Middle frontal gyrus (tissue), 1 donor: ENCODE results near the gene PDE4B.

Experiments used
- DNase-seq: peaks from one replicate; pipeline ENCODE4 v3.0.0-alpha.2; 2015; ENCODE audit warnings: low spot score; ENCODE audit errors: extremely low spot score

PDE4B gene

DNA sequence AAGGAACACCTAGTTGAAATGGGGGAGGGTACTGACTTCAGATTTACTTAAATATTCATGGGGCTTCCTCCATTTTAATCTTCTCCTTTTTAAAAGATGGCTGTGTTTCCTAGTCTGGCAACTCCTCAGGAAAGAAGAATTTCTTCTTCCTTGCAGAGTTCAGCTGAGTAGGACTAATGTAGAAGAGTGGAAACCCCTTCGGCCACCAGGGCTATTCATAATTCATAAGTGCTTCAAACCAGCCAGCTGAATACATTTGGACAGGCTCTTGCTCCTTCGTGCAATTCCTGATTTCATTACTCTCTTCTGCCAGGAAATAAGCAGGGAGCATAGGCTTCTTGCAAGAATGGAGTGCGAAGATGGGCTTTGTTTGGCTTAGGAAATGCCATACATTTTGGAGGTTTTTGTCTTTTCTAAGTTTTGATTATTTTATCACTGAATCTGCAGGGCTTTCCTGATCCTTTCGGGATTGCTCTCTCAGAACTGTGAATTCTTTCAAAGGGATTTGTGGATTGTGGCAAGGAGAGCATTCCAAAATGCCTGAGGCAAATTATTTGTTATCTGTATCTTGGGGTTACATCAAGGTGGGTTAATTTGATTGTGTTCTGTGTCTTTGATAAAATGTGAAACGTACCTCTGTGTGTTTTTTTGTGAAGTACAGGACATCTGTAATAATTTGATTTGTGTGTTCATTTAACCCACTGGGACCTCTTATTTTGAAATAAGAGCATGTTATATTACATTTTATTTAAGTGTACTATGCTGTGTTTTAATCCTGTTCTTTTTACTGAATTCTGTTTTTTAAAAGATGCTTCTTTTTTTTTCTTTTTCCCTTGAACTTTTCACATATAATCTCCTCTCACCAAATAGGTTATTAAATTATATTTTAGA, 561.9 kb downstream of the PDE4B start:
- no peak for DNase-seq

- DNase-seq: no peak
Measured at GRCh38 chr1:66355756-66356155, 563.1 kb downstream of the PDE4B start.

- no peak for DNase-seq
Measured at GRCh38 chr1:66356605-66357004, 563.9 kb downstream of the PDE4B start.

DNA sequence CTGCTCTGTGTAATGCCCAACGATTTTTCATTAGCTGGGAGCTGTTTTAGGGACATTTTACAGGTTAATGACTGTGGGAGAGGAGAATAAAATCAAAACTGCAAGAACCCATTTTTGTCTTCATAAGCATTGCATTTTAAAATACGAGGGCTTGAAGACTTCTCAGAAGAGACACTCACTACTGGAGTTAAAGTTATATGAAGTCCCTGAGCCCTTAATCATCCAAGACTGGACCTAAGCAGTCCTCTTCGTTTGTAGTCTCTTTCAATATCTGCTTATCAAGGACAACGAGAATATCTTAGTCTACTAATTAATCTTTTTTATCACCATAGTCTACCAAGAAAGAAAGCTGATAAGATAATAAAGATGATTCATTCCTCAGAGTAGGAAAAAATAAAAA, 564.3 kb downstream of the PDE4B start:
- no peak for DNase-seq

DNA sequence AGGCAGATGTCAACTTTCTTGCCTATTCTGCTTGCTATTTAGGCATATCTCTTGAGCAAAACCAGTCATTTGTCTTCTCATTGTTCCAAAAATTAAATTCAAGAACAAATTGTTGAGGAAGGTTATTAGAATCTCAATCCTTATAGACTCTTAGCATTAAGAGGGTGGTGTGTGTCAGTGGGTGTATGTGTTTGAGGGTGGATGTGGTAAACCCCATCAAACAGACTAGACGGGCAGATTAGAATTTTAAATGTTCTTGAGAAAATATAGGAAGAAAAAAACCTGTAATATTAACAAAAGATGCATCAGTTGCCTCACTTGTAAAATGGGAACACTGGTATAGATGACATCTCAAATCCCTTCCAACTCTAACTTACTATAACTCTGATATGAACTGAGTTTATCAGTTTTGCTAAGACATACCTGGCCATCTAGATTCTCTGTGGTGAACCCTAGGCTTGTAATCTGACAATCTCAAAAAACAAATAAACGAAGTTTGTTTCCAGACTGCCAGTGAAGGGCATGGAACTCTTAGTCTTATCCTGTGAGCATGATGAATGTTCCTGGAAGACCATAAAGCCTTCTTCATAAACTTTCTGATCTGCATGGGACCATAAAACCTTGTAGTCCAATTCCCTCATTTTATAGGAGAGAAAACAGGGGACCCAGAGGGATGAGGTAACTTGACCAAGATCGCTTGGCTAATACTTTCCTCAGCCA, 564.9 kb downstream of the PDE4B start:
- DNase-seq: no peak

DNA sequence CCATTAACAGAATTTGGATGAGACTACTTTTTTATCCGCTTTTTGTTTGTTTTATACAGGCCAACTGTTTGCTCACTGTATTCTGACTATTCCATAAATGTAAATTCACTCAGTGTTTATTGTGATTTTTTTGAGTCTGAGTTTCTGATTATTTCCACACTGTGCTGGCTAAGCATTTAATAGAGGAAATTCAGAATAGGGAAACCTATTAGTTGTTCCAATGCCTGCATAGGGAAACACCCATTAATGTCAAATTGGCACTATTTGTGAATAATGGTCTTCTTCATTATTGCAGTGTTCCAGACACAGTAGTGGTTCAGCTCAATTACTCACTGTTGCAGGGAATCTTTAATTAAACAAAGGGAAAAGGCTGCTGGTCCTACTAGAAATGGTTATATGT, 566.6 kb downstream of the PDE4B start:
- no peak for DNase-seq

DNA sequence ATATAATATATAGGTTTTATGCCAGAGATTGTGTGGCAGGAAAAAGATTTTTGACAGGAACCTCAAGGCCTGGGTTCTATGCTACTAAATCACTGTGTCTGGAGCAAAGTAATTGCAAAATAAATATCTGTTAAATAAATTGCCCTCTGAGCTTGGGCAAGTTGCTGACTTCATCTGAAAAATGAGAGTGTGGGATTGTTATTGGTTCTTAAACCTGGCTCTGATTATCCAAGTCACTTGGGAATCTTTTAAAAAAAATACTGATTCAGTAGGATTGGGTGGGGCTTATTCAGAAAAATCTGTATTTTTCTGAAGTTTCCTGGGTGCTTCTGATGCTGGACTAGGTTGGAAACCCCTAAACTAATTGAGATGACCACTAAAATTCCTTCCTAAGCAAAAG, 567.1 kb downstream of the PDE4B start:
- DNase-seq: no peak

DNA sequence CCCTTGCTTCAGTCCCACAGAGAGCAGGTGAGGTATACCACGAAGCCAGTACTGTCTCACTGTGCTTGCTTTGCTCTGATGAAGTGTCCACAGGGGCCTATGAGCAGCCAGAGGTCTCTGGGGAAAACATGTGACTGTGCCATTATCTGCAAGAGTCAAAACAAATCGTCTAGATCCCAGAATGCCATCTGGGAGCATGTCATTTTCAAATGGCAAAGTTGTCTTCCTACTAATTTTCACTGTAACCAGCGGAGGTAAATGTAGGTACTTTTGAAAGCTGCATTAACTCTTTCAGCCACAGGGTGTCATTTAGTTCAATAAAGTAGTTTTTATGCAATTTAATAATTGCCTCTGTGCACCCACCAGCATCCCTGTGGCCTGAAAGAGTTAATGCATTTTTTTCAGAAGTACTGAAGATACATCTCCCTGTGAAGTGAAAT, 567.6 kb downstream of the PDE4B start:
- no peak for DNase-seq

GRCh38 chr1:66364578-66365391, 572.1 kb downstream of the PDE4B start:
- no peak for DNase-seq

- no peak for DNase-seq
Measured at GRCh38 chr1:66365635-66366034, 572.9 kb downstream of the PDE4B start.

DNA sequence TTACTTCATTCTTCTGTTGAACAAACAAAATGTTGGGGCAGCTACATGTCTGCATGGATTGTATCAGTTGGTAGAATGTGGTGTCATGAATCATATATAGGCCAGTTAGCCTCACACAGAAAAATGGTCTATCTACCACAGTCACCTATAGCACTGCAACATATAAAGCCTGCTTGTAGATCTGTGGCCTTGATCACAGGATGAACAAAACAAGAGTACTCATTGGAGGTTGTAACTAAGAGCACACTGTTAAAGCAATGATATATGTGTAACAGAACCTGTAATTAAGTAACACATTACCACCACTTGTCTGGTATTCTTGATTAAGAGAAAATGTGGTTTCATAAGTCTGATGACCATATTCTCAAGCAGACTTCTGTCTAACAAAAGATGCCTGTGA, 573.9 kb downstream of the PDE4B start:
- DNase-seq: no peak

DNA sequence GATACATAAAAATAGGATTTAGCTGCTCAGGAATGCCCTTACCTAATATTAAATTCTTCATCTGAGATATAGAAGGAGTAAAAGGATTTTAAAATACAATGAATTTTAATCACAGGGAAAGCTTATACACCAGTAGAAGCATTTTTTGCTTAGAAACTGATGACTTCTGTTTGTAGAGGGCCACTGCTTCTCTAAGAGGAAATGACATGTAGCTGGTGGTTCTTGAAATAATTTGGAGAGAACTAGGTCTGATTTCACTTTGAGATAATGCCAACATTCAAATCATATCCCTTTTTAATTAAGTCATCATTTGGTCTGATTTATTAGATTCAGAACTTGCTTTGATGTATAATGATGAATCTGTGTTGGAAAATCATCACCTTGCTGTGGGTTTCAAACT, 574.7 kb downstream of the PDE4B start:
- no peak for DNase-seq

DNA sequence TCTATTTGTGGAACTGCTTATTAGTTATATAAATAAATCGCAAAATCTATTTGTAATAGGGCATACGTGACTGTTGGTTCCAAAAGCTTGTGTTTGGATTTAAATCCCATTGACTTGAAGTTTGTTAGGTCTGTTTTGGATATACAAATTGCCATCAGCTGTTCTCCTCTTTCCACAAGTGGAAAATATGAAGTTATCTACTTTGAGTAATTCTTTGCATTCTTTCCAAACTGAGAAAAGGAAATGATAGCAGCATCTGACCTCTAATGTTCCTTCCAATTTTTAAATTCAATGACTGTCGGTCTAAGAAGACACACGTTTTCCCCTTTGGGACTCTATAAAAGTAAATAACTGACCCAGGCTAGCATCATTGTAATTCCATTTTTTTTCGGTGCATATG, 575.6 kb downstream of the PDE4B start:
- DNase-seq: no peak

- DNase-seq: no peak
Measured at GRCh38 chr1:66370462-66370971, 577.8 kb downstream of the PDE4B start.

DNA sequence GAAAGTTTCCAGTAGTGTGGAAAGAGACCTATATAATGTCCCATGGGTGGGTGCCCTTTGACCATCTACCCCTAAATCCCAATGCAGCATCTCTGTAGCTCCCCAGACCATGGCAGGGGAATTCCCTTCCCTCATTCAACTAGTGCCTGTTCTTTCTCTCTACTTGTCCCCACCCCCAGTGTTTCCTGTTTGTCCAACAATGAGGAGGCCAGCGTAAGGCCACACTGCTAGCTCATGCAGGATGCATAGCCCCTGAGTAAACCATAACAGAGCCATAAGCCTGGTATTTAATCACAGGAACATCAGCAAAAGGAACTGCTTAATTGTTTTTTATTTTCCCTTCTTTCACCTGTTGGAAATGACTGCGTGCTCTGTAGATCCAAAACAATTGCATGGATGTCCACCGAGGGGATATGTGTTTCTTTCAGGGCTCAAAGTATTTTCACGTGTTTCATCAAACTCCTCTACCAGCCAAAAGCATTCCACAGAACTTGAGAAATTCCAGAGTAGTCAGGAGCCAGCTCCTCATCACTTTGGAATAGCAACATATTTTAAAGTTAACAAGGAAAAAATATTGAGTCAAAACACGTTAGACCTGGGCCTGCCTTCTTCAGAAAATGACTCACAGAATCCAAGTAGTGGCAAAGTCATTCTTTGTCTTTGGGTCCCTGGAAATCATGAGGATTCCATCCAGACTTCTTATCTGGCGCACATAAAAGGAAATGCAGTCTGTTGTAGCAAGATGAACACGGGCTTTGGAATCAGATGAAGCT, 578.7 kb downstream of the PDE4B start:
- no peak for DNase-seq

DNA sequence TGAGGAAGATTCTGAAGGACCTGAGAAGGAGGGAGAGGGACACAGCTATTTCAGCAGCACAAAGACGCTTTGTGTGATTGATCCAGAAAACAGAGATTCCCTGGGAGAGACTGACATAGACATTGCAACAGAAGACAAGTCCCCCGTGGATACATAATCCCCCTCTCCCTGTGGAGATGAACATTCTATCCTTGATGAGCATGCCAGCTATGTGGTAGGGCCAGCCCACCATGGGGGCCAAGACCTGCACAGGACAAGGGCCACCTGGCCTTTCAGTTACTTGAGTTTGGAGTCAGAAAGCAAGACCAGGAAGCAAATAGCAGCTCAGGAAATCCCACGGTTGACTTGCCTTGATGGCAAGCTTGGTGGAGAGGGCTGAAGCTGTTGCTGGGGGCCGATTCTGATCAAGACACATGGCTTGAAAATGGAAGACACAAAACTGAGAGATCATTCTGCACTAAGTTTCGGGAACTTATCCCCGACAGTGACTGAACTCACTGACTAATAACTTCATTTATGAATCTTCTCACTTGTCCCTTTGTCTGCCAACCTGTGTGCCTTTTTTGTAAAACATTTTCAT, 579.9 kb downstream of the PDE4B start:
- no peak for DNase-seq

DNA sequence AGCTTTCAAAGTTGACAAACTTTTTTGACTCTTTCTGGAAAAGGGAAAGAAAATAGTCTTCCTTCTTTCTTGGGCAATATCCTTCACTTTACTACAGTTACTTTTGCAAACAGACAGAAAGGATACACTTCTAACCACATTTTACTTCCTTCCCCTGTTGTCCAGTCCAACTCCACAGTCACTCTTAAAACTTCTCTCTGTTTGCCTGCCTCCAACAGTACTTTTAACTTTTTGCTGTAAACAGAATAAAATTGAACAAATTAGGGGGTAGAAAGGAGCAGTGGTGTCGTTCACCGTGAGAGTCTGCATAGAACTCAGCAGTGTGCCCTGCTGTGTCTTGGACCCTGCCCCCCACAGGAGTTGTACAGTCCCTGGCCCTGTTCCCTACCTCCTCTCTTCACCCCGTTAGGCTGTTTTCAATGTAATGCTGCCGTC, 580.5 kb downstream of the PDE4B start:
- no peak for DNase-seq

- no peak for DNase-seq
Measured at GRCh38 chr1:66374148-66374547, 581.5 kb downstream of the PDE4B start.

DNA sequence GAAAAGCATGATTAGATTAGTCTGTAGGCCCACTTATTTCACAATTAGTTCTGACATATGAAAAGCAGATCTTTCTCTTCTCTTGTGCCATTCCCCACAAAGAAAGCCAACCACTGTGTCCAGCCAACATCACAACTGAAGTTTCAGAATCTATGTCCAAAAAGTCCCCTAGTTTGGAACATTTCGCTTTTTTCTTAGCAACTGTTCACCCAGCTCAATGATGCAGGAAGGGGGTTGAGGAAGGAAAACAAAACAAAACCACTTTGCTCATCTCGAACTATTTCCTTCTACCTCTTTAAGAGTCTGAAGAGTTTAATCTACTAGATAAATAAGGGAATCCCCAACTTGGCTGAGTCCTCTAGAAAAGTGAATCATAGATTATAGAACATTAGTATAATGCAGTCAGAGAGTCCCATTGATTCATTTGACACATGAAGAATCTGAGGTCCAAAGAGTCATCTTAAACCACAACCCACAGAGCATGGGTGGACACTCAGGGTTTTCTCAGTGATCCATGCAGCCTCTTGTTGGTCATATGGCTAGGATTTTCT, 581.9 kb downstream of the PDE4B start:
- DNase-seq: no peak

DNA sequence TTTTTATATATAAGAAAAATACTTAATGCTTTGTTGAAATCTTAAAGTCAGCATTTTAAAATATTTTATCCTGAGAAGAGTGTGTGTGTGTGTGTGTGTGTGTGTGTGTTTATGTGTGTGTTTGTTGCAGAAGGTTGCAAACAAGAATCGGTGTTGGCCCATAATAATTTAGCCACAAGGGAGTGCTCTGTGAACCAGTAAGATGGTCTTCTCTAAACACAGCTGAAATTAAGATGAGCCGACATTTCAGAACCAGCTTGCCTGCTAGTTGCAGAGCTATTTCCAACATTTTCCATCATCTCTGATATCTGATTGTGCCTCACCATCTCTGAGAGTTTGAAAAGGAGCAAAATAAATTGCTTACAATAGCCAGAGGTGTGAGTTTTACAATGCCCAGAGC, 582.4 kb downstream of the PDE4B start:
- DNase-seq: no peak
